Activated naive CD4-positive, alpha-beta T cell treated with anti-CD3 and anti-CD28 coated beads for 36 hours (primary cell): ENCODE measurements around the gene IFT88. TPM values are rescaled to one million over a fixed set of nuclear protein-coding genes. Genes with fewer than 3 reads are reported as not detected.
"Not testable (repeated sequence)": the region's sequence is repeated elsewhere in the genome, so short reads cannot be mapped to it uniquely, and the experiment has no call there.

Source experiments
- CTCF ChIA-PET: fragments of 350-600 bp; sonication (Branson Sonifier 250); formaldehyde crosslinking; loops from one replicate; lab custom pipeline; 2021; ENCODE audit warnings: antibody characterized with exemption; lab: Charles Lee
- DNase-seq: peaks from one replicate; pipeline ENCODE4 v3.0.0-alpha.2; 2020
- H3K27ac Mint-ChIP-seq: one replicate; pipeline ENCODE4 v1.8.0; 2021; ENCODE audit warnings: mild to moderate bottlenecking, mixed read lengths
- H3K27me3 Mint-ChIP-seq: one replicate; pipeline ENCODE4 v1.8.0; 2021; ENCODE audit warnings: low read depth, mixed read lengths
- H3K36me3 Mint-ChIP-seq: one replicate; pipeline ENCODE4 v1.8.0; 2021; ENCODE audit warnings: low read depth, mixed read lengths
- H3K4me1 Mint-ChIP-seq: one replicate; pipeline ENCODE4 v1.8.0; 2021; ENCODE audit warnings: low read depth, mixed read lengths
- H3K4me3 Mint-ChIP-seq: one replicate; pipeline ENCODE4 v1.8.0; 2021; ENCODE audit warnings: mild to moderate bottlenecking, moderate library complexity, mixed read lengths
- H3K9me3 Mint-ChIP-seq: one replicate; pipeline ENCODE4 v1.8.0; 2021; ENCODE audit warnings: mixed read lengths
- intact Hi-C: fragments of 100-400 bp; cut with micrococcal nuclease; formaldehyde crosslinking; loops from one replicate; pipeline ENCODE4 v1.15.1; 2023
- total RNA-seq, 2 experiments: library from RNA; stranded (reverse); gene quantifications; one replicate each; pipeline ENCODE4 v1.2.3, GENCODE V29; 2021

The IFT88 gene
- total RNA-seq, 2 experiments from 2014 or later: 2.7 TPM

- H3K9me3 Mint-ChIP-seq: no peaks in the 10 kb centered on the region
- H3K27me3 Mint-ChIP-seq: no peaks in the 10 kb centered on the region
- intact Hi-C loops: no loop called here
- H3K4me1 Mint-ChIP-seq: no peaks in the 10 kb centered on the region
- H3K36me3 Mint-ChIP-seq: peaks cover 9% of the 10 kb centered on the region
- H3K4me3 Mint-ChIP-seq: no peak overlapping the region
- H3K27ac Mint-ChIP-seq: no peak overlapping the region
- no peak for DNase-seq
- CTCF ChIA-PET: no interaction called here
These were observed 91.6 kb downstream of the IFT88 start for GRCh38 chr13:20658451-20659040.

- H3K36me3 Mint-ChIP-seq: peaks cover 2% of the 10 kb centered on the region
- no peaks in the 10 kb centered on the region for H3K27me3 Mint-ChIP-seq
- no peak overlapping the region for H3K4me3 Mint-ChIP-seq
- CTCF ChIA-PET: no interaction called here
- no peak overlapping the region for H3K27ac Mint-ChIP-seq
- H3K9me3 Mint-ChIP-seq: no peaks in the 10 kb centered on the region
- no peak for DNase-seq
- intact Hi-C loops: no loop called here
- no peaks in the 10 kb centered on the region for H3K4me1 Mint-ChIP-seq
These were observed 97.4 kb downstream of the IFT88 start for GRCh38 chr13:20664351-20664750.

- Mint-ChIP-seq H3K9me3 (no peaks in the 10 kb centered on the region), H3K27ac (no peak overlapping the region), H3K36me3 (peaks cover 2% of the 10 kb centered on the region), H3K4me3 (no peak overlapping the region), H3K27me3 (no peaks in the 10 kb centered on the region), H3K4me1 (no peaks in the 10 kb centered on the region)
- intact Hi-C loops: no loop called here
- CTCF ChIA-PET: interaction anchor here (0.5 to 1.1 kb wide), 2 partner anchors 48 to 158 kb away, joined by 3 read pairs; no protein-coding TSS in a partner anchor
- DNase-seq: no peak
These were observed 100.0 kb downstream of the IFT88 start for GRCh38 chr13:20666948-20667347.

- no peak for DNase-seq
- no peaks in the 10 kb centered on the region for H3K9me3 Mint-ChIP-seq
These were observed 101.0 kb downstream of the IFT88 start for GRCh38 chr13:20667857-20668437.

GRCh38 chr13:20669162-20669561 lies 102.2 kb downstream of the IFT88 start:
- Mint-ChIP-seq H3K4me1 (no peaks in the 10 kb centered on the region), H3K27me3 (no peaks in the 10 kb centered on the region), H3K36me3 (peaks cover 2% of the 10 kb centered on the region), H3K27ac (no peak overlapping the region), H3K4me3 (no peak overlapping the region), H3K9me3 (no peaks in the 10 kb centered on the region)
- DNase-seq: no peak
- intact Hi-C loops: no loop called here
- CTCF ChIA-PET: interaction anchor here (0.7 kb wide), 1 partner anchor 57 kb away, joined by 4 read pairs; no protein-coding TSS in a partner anchor

More at GRCh38 chr13:20667857-20668437, 101.0 kb downstream of the IFT88 start:
- Mint-ChIP-seq H3K27me3 (no peaks in the 10 kb centered on the region), H3K4me1 (no peaks in the 10 kb centered on the region), H3K4me3 (no peak overlapping the region), H3K27ac (no peak overlapping the region), H3K36me3 (peaks cover 1% of the 10 kb centered on the region)
- CTCF ChIA-PET: interaction anchor here (0.5 to 1.1 kb wide), 3 partner anchors 47 to 480 kb away, joined by 3 to 7 read pairs (median 3); no protein-coding TSS in a partner anchor
- intact Hi-C loops: no loop called here

GRCh38 chr13:20671789-20672188 lies 104.8 kb downstream of the IFT88 start:
- no peaks in the 10 kb centered on the region for H3K4me1 Mint-ChIP-seq
- H3K36me3 Mint-ChIP-seq: peaks cover 4% of the 10 kb centered on the region
- DNase-seq: no peak
- no peaks in the 10 kb centered on the region for H3K27me3 Mint-ChIP-seq
- no peaks in the 10 kb centered on the region for H3K9me3 Mint-ChIP-seq
- CTCF ChIA-PET: interaction anchor here (0.5 to 1.2 kb wide), 2 partner anchors 40 to 488 kb away, joined by 3 read pairs; no protein-coding TSS in a partner anchor
- H3K27ac Mint-ChIP-seq: no peak overlapping the region
- H3K4me3 Mint-ChIP-seq: no peak overlapping the region
- intact Hi-C loops: no loop called here

GRCh38 chr13:20672772-20673171 lies 105.8 kb downstream of the IFT88 start:
- H3K4me1 Mint-ChIP-seq: no peaks in the 10 kb centered on the region
- H3K4me3 Mint-ChIP-seq: no peak overlapping the region
- H3K27me3 Mint-ChIP-seq: no peaks in the 10 kb centered on the region
- H3K9me3 Mint-ChIP-seq: no peaks in the 10 kb centered on the region
- peaks cover 4% of the 10 kb centered on the region for H3K36me3 Mint-ChIP-seq
- intact Hi-C loops: no loop called here
- no peak for DNase-seq
- no peak overlapping the region for H3K27ac Mint-ChIP-seq
- CTCF ChIA-PET: no interaction called here

- Mint-ChIP-seq H3K27ac (no peak overlapping the region), H3K9me3 (no peaks in the 10 kb centered on the region), H3K27me3 (no peaks in the 10 kb centered on the region), H3K36me3 (peaks cover 4% of the 10 kb centered on the region), H3K4me1 (no peaks in the 10 kb centered on the region), H3K4me3 (no peak overlapping the region)
- CTCF ChIA-PET: no interaction called here
- intact Hi-C loops: no loop called here
- DNase-seq: no peak
These were observed 106.8 kb downstream of the IFT88 start for GRCh38 chr13:20673715-20674114.

- Mint-ChIP-seq H3K27ac (no peak overlapping the region), H3K9me3 (no peaks in the 10 kb centered on the region), H3K4me1 (no peaks in the 10 kb centered on the region), H3K36me3 (peaks cover 7% of the 10 kb centered on the region), H3K4me3 (no peak overlapping the region), H3K27me3 (no peaks in the 10 kb centered on the region)
- DNase-seq: no peak
- intact Hi-C loops: no loop called here
- CTCF ChIA-PET: no interaction called here
These were observed 109.3 kb downstream of the IFT88 start for GRCh38 chr13:20676213-20676612.

- DNase-seq, CTCF ChIA-PET, H3K4me1 Mint-ChIP-seq, H3K36me3 Mint-ChIP-seq, H3K27me3 Mint-ChIP-seq, H3K9me3 Mint-ChIP-seq, H3K27ac Mint-ChIP-seq, H3K4me3 Mint-ChIP-seq, intact Hi-C loops: not testable (repeated sequence)
These were observed 111.6 kb downstream of the IFT88 start for GRCh38 chr13:20678606-20679005.

- H3K4me3 Mint-ChIP-seq: no peak overlapping the region
- no peaks in the 10 kb centered on the region for H3K9me3 Mint-ChIP-seq
- H3K27me3 Mint-ChIP-seq: no peaks in the 10 kb centered on the region
- no peak overlapping the region for H3K27ac Mint-ChIP-seq
- intact Hi-C loops: no loop called here
- DNase-seq: no peak
- peaks cover 7% of the 10 kb centered on the region for H3K36me3 Mint-ChIP-seq
- H3K4me1 Mint-ChIP-seq: no peaks in the 10 kb centered on the region
- CTCF ChIA-PET: no interaction called here
These were observed 112.9 kb downstream of the IFT88 start for GRCh38 chr13:20679879-20680278.

GRCh38 chr13:20680416-20681080 lies 113.6 kb downstream of the IFT88 start:
- Mint-ChIP-seq H3K27me3 (no peaks in the 10 kb centered on the region), H3K9me3 (no peaks in the 10 kb centered on the region), H3K27ac (no peak overlapping the region), H3K4me3 (no peak overlapping the region), H3K4me1 (no peaks in the 10 kb centered on the region), H3K36me3 (peaks cover 7% of the 10 kb centered on the region)
- intact Hi-C loops: no loop called here
- DNase-seq: no peak
- CTCF ChIA-PET: interaction anchor here (1.2 kb wide), 1 partner anchor 185 kb away, joined by 3 read pairs; no protein-coding TSS in a partner anchor
